Measurements from ENCODE around the gene EID3. TPM values are rescaled to one million over a fixed set of nuclear protein-coding genes. Genes with fewer than 3 reads are reported as not detected.

EID3 gene
- polyA plus RNA-seq, 3 donors: 0.64 to 1.0 (median 0.65) TPM

DNA sequence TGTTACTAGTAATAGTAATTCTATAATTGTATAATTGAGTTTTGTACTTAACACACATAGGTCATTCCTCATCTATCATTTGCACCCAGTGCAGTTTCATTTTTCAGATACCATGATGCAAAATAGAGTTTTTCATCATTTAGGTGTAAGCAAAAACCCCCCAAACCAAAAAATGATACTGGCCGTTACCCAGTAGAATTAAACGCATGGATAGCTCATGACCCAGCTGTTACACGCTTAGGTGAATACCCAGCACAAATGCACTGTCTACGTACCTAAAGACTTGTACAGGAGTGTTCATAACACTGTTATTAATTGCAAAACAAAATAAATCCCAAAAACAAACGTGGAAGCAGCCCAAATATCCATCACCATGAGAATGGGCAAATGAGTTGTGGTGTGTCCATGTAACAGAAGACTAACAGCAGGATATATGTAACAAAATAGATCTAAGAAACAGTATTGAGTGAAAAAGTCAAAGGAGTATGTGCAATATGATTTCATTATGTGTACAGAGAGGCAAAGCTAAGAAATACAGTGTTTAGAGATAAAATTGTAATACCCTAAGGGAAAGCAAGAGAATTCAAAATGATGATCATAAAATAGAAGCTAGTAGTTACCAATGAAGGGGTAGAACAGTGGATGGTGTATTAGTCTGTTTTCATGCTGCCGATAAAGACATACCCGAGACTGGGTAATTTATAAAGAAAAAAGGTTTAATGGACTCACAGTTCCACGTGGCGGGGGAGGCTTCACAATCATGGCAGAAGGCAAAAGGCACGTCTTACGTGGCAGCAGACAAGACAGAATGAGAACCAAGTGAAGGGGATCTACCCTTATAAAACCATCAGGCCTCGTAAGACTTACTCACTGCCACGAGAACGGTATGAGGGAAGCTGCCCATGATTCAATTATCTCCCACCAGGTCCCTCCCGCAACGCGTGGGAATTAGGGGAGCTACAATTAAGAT, 49.8 kb downstream of the EID3 start:
- 100% methylated on average over 3 of the region's 17 CpGs for WGBS (ENCODE audit: insufficient coverage)
- Histone ChIP-seq H2AFZ (ENCODE audit: insufficient read depth, low read depth, low read length, poor library complexity, severe bottlenecking) (no peak overlapping the region), H3K27ac (ENCODE audit: low read depth in 1 of 2, low read length in 2 of 2) (no peak overlapping the region), H3K4me3 (replicated peaks in 1 of 3; ENCODE audit: low read depth in 2 of 3, low read length in 3 of 3) (no peak overlapping the region), H3K9me3 (replicated peaks in 1 of 2; ENCODE audit: control insufficient read depth in 1 of 2, insufficient read depth in 1 of 2, low read length in 2 of 2) (no peaks in the 10 kb centered on the region), H3K4me1 (ENCODE audit: control insufficient read depth in 1 of 2, insufficient read depth in 2 of 2, low read length in 2 of 2) (no peaks in the 10 kb centered on the region), H3K36me3 (replicated peaks in 1 of 2; ENCODE audit: control insufficient read depth in 1 of 2, insufficient read depth in 2 of 2, low read length in 2 of 2) (peaks cover 43 to 68% of the 10 kb centered on the region in 2 donors), H3K4me2 (replicated peaks; ENCODE audit: extremely low read depth, low read length, poor library complexity, severe bottlenecking) (no peak overlapping the region), H3K27me3 (ENCODE audit: control insufficient read depth in 2 of 2, insufficient read depth in 2 of 2, low read length in 2 of 2) (no peaks in the 10 kb centered on the region), H4K20me1 (ENCODE audit: insufficient read depth, low read length) (no peaks in the 10 kb centered on the region), H3K9ac (ENCODE audit: insufficient read depth, low read length, poor library complexity, severe bottlenecking) (no peak overlapping the region), H3K79me2 (ENCODE audit: insufficient read depth, low read length) (no peaks in the 10 kb centered on the region)
- DNase-seq: no peak
- TF ChIP-seq CTCF (IDR thresholded peaks at IDR 0.05): no peak
- Mint-ChIP-seq H3K27ac (no peak overlapping the region), H3K27me3 (ENCODE audit: low read depth in 3 of 3) (peaks cover 0 to 1% (median 0%) of the 10 kb centered on the region in 3 donors), H3K4me3 (no peak overlapping the region), H3K4me1 (peaks cover 2% of the 10 kb centered on the region), H3K9me3 (peaks cover 0 to 3% (median 0%) of the 10 kb centered on the region in 7 donors), H3K36me3 (peaks cover 52 to 57% of the 10 kb centered on the region in 2 donors)
- intact Hi-C loops (cut with micrococcal nuclease): no loop called here

DNA sequence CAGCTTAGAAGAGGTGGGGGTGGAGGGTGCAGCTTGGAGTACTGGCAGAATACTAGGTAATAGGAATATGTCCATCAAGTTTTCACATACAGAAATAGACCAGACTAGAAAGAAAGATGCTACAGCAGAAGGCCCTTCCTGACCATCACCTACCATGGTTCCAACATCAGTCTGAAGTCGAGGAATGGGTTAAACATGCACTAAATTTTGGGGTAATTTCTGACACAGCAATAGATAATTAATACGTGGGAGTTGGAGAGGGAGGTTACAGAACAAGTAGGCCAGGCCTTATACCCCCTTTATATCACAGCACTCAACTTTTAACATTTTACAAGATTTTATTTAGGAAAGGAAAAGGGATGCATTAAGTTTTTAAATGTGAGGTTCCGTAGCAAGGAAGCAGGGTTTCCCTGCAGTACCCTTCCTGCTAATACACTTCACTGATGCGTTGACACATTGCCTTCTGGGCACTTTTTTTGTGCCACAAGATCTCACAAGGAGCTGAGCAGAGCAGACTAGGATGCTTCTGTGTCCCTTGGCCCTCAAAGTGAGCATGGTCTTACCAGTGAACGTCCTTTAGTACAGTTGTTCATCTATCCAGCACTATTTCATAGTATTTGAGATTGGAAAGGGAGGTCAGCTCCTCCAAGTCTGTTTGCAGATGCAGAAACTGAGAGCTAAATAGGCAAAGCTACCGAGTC, 50.8 kb downstream of the EID3 start:
- WGBS (ENCODE audit: insufficient coverage): 100% methylated on average over 3 of the region's 6 CpGs
- Histone ChIP-seq H3K27ac (ENCODE audit: low read depth in 1 of 2, low read length in 2 of 2) (no peak overlapping the region), H3K4me3 (replicated peaks in 1 of 3; ENCODE audit: low read depth in 2 of 3, low read length in 3 of 3) (no peak overlapping the region), H4K20me1 (ENCODE audit: insufficient read depth, low read length) (no peaks in the 10 kb centered on the region), H3K9ac (ENCODE audit: insufficient read depth, low read length, poor library complexity, severe bottlenecking) (no peak overlapping the region), H2AFZ (ENCODE audit: insufficient read depth, low read depth, low read length, poor library complexity, severe bottlenecking) (no peak overlapping the region), H3K79me2 (ENCODE audit: insufficient read depth, low read length) (no peaks in the 10 kb centered on the region), H3K9me3 (replicated peaks in 1 of 2; ENCODE audit: control insufficient read depth in 1 of 2, insufficient read depth in 1 of 2, low read length in 2 of 2) (no peaks in the 10 kb centered on the region), H3K4me2 (replicated peaks; ENCODE audit: extremely low read depth, low read length, poor library complexity, severe bottlenecking) (no peak overlapping the region), H3K27me3 (ENCODE audit: control insufficient read depth in 2 of 2, insufficient read depth in 2 of 2, low read length in 2 of 2) (no peaks in the 10 kb centered on the region), H3K36me3 (replicated peaks in 1 of 2; ENCODE audit: control insufficient read depth in 1 of 2, insufficient read depth in 2 of 2, low read length in 2 of 2) (peaks cover 34 to 58% of the 10 kb centered on the region in 2 donors), H3K4me1 (ENCODE audit: control insufficient read depth in 1 of 2, insufficient read depth in 2 of 2, low read length in 2 of 2) (no peaks in the 10 kb centered on the region)
- no peak overlapping the region for H3K4me3 Mint-ChIP-seq
- intact Hi-C loops (cut with micrococcal nuclease): no loop called here
- peaks cover 0 to 1% (median 0%) of the 10 kb centered on the region in 3 donors for H3K27me3 Mint-ChIP-seq (ENCODE audit: low read depth in 3 of 3)
- TF ChIP-seq CTCF (IDR thresholded peaks at IDR 0.05): no peak
- H3K36me3 Mint-ChIP-seq: peaks cover 44 to 48% of the 10 kb centered on the region in 2 donors
- peaks cover 0 to 3% (median 0%) of the 10 kb centered on the region in 7 donors for H3K9me3 Mint-ChIP-seq
- DNase-seq: no peak
- peaks cover 2% of the 10 kb centered on the region for H3K4me1 Mint-ChIP-seq
- no peak overlapping the region for H3K27ac Mint-ChIP-seq
